ENCODE results near the gene VPS13A.

DNA sequence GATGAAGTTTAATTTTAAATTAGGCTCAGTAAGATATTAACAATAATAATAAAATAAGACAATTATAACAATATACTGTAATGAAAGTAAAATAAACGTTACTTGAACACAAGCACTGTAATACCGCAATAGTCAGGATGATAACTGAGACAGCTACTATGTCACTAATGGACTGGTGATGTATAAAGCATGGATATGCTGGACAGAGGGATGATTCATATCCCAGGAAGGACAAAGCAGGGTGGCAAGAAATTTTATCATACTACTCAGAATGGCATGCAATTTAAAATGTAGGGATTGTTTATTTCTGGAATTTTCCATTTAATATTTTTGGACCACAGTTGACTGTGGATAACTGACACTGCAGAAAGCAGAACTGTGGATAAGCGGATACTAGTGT is 196.9 kb downstream of the VPS13A start:
- TF ChIP-seq, protein P1, sequence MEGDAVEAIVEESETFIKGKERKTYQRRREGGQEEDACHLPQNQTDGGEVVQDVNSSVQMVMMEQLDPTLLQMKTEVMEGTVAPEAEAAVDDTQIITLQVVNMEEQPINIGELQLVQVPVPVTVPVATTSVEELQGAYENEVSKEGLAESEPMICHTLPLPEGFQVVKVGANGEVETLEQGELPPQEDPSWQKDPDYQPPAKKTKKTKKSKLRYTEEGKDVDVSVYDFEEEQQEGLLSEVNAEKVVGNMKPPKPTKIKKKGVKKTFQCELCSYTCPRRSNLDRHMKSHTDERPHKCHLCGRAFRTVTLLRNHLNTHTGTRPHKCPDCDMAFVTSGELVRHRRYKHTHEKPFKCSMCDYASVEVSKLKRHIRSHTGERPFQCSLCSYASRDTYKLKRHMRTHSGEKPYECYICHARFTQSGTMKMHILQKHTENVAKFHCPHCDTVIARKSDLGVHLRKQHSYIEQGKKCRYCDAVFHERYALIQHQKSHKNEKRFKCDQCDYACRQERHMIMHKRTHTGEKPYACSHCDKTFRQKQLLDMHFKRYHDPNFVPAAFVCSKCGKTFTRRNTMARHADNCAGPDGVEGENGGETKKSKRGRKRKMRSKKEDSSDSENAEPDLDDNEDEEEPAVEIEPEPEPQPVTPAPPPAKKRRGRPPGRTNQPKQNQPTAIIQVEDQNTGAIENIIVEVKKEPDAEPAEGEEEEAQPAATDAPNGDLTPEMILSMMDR (IDR thresholded peaks at IDR 0.05): no peak
- TF ChIP-seq POLR2A (IDR thresholded peaks at IDR 0.05): no peak

All from uterus (tissue), 2 donors.